SK-N-SH treated with all-trans-retinoic acid at 6 μM for 48 hours (cell line): ENCODE measurements around the gene LRP2.
"Not testable (repeated sequence)": the region's sequence is repeated elsewhere in the genome, so short reads cannot be mapped to it uniquely, and the experiment has no call there.

ENCODE experiments used
- ATAC-seq: fragments of 200-7000 bp; cut with Tn5 transposase; 3 replicates; pipeline ENCODE4 v1.9.1; 2020; ENCODE audit warnings: mild to moderate bottlenecking, moderate library complexity
- CREB5 ChIP-seq: fragments of 250-450 bp; sonication (Bioruptor Pico); IDR thresholded peaks from 2 replicates; pipeline ENCODE4 v1.5.1; 2020; ENCODE audit warnings: low read depth, mild to moderate bottlenecking, moderate library complexity
- CSDC2 ChIP-seq: fragments of 250-450 bp; sonication (Bioruptor Pico); IDR thresholded peaks from 2 replicates; pipeline ENCODE4 v1.5.0; 2020; ENCODE audit warnings: mild to moderate bottlenecking, moderate library complexity
- ESRRG ChIP-seq: fragments of 250-450 bp; sonication (Bioruptor Pico); IDR thresholded peaks from 2 replicates; pipeline ENCODE4 v1.6.1; 2021; ENCODE audit warnings: mild to moderate bottlenecking
- GLIS3 ChIP-seq: fragments of 250-450 bp; sonication (Bioruptor Pico); IDR thresholded peaks from 2 replicates; pipeline ENCODE4 v1.5.0; 2020; ENCODE audit warnings: mild to moderate bottlenecking, moderate library complexity
- OSR1 ChIP-seq: fragments of 250-450 bp; sonication (Bioruptor Pico); IDR thresholded peaks from 2 replicates; pipeline ENCODE4 v1.8.0; 2022; ENCODE audit warnings: moderate library complexity, mild to moderate bottlenecking, inconsistent platforms
- PATZ1 ChIP-seq: fragments of 250-450 bp; sonication (Bioruptor Pico); IDR thresholded peaks from 2 replicates; pipeline ENCODE4 v1.8.0; 2020; ENCODE audit warnings: mild to moderate bottlenecking, moderate library complexity, borderline replicate concordance
- POU6F1 ChIP-seq: fragments of 250-450 bp; sonication (Bioruptor Pico); IDR thresholded peaks from 2 replicates; pipeline ENCODE4 v1.8.0; 2021; ENCODE audit warnings: low read depth, mild to moderate bottlenecking, moderate library complexity, borderline replicate concordance
- PPARA ChIP-seq: fragments of 250-450 bp; sonication (Bioruptor Pico); IDR thresholded peaks from 2 replicates; pipeline ENCODE4 v1.5.0; 2020; ENCODE audit warnings: mild to moderate bottlenecking, borderline replicate concordance
- RARB ChIP-seq: fragments of 250-450 bp; sonication (Bioruptor Pico); IDR thresholded peaks from 2 replicates; pipeline ENCODE4 v1.8.0; 2021; ENCODE audit warnings: mild to moderate bottlenecking, moderate library complexity
- SNAI2 ChIP-seq: fragments of 250-450 bp; sonication (Bioruptor Pico); IDR thresholded peaks from 2 replicates; pipeline ENCODE4 v1.5.0; 2020; ENCODE audit warnings: mild to moderate bottlenecking, moderate library complexity
- TCF4 ChIP-seq: fragments of 250-450 bp; sonication (Bioruptor Pico); IDR thresholded peaks from 2 replicates; pipeline ENCODE4 v1.8.0; 2021; ENCODE audit warnings: mild to moderate bottlenecking, moderate library complexity, borderline replicate concordance
- TSHZ2 ChIP-seq: fragments of 250-450 bp; sonication (Bioruptor Pico); IDR thresholded peaks from 2 replicates; pipeline ENCODE4 v1.5.0; 2020; ENCODE audit warnings: mild to moderate bottlenecking, moderate library complexity
- ZC3H10 ChIP-seq: fragments of 250-450 bp; sonication (Bioruptor Pico); IDR thresholded peaks from 2 replicates; pipeline ENCODE4 v1.5.1; 2021; ENCODE audit warnings: mild to moderate bottlenecking, moderate library complexity
- ZFP30 ChIP-seq: fragments of 450-650 bp; formaldehyde crosslinking; IDR thresholded peaks from 2 replicates; pipeline ENCODE4 v1.5.0; 2022; ENCODE audit warnings: mild to moderate bottlenecking, moderate library complexity
- ZNF565 ChIP-seq: fragments of 450-650 bp; formaldehyde crosslinking; conservative IDR thresholded peaks from 2 replicates; pipeline ENCODE4 v1.5.0; 2020; ENCODE audit warnings: low read depth, mild to moderate bottlenecking, moderate library complexity
- ZNF70 ChIP-seq: fragments of 450-650 bp; formaldehyde crosslinking; IDR thresholded peaks from 2 replicates; pipeline ENCODE4 v1.5.0; 2020; ENCODE audit warnings: mild to moderate bottlenecking, moderate library complexity
- ZNF8 ChIP-seq: fragments of 450-650 bp; formaldehyde crosslinking; IDR thresholded peaks from 2 replicates; pipeline ENCODE4 v1.5.0; 2020; ENCODE audit warnings: mild to moderate bottlenecking, moderate library complexity

LRP2 gene

GRCh38 chr2:169272010-169272409 lies 90.3 kb downstream of the LRP2 start (continued):
- TF ChIP-seq POU6F1 = no peak
- TF ChIP-seq PPARA (CRISPR knock-in tag) = no peak
- TF ChIP-seq PATZ1 (CRISPR knock-in tag) = no peak

GRCh38 chr2:169270574-169270973 lies 91.8 kb downstream of the LRP2 start:
- ATAC-seq = not testable (repeated sequence)

GRCh38 chr2:169265591-169265990 lies 96.7 kb downstream of the LRP2 start:
- no peak for TF ChIP-seq TSHZ2
- TF ChIP-seq OSR1 (CRISPR knock-in tag) = no peak
- TF ChIP-seq PATZ1 (CRISPR knock-in tag) = no peak
- no peak for TF ChIP-seq TCF4
- TF ChIP-seq POU6F1 = no peak
- TF ChIP-seq ZNF8 (CRISPR knock-in tag) = no peak
- no peak for TF ChIP-seq ZNF565 (CRISPR knock-in tag)
- no peak for TF ChIP-seq SNAI2 (CRISPR knock-in tag)
- TF ChIP-seq, all 23 proteins: peak for 0
- ATAC-seq = no peak

GRCh38 chr2:169260846-169261642 lies 101.3 kb downstream of the LRP2 start:
- no peak for TF ChIP-seq GLIS3 (CRISPR knock-in tag)
- no peak for TF ChIP-seq POU6F1
- no peak for TF ChIP-seq ZC3H10 (CRISPR knock-in tag)
- no peak for TF ChIP-seq OSR1 (CRISPR knock-in tag)
- no peak for TF ChIP-seq ZNF8 (CRISPR knock-in tag)
- TF ChIP-seq ESRRG (CRISPR knock-in tag) = no peak
- TF ChIP-seq CSDC2 (CRISPR knock-in tag) = no peak
- no peak for TF ChIP-seq ZNF565 (CRISPR knock-in tag)
- TF ChIP-seq ZFP30 (CRISPR knock-in tag) = no peak
- no peak for TF ChIP-seq CREB5
- TF ChIP-seq RARB (CRISPR knock-in tag) = no peak
- no peak for TF ChIP-seq ZNF70 (CRISPR knock-in tag)
- TF ChIP-seq TCF4 = no peak
- ATAC-seq = no peak
